H1 (cell line): Measurements from ENCODE around the gene KCNK2. TPM values are rescaled to one million over a fixed set of nuclear protein-coding genes. Genes with fewer than 3 reads are reported as not detected.

Experiments
- CHD7 ChIP-seq: fragments of 300-600 bp; sonication (generic); IDR thresholded peaks from 2 replicates; pipeline ENCODE4 v1.7.1; 2012; ENCODE audit warnings: low read length, moderate library complexity, mild to moderate bottlenecking, inconsistent platforms; ENCODE audit not compliant: insufficient replicate concordance
- EP300 ChIP-seq, 2 experiments: IDR thresholded peaks; 1 replicate in 1 of 2; 2 replicates in 1 of 2; pipeline ENCODE4 v1.6.1; 2011 to 2012; ENCODE audit warnings: low read depth in 2 of 2, low read length in 2 of 2, mild to moderate bottlenecking in 2 of 2, borderline replicate concordance in 1 of 2, inconsistent platforms in 1 of 2, moderate library complexity in 1 of 2
- MAFK ChIP-seq: IDR thresholded peaks from 2 replicates; pipeline ENCODE4 v1.6.1; 2012; ENCODE audit warnings: low read depth, mild to moderate bottlenecking, improper control_type of control experiment, low read length
- POLR2A ChIP-seq, 2 experiments: IDR thresholded peaks; 1 replicate in 1 of 2; 2 replicates in 1 of 2; pipeline ENCODE4 v1.6.1; 2011; ENCODE audit warnings: low read depth in 2 of 2, low read length in 2 of 2, mild to moderate bottlenecking in 2 of 2; ENCODE audit errors: control extremely low read depth in 1 of 2
- SAP30 ChIP-seq: fragments of 300-600 bp; sonication (generic); IDR thresholded peaks from 2 replicates; pipeline ENCODE4 v1.7.1; 2012; ENCODE audit warnings: low read length, moderate library complexity, mild to moderate bottlenecking, inconsistent platforms; ENCODE audit not compliant: insufficient read depth, insufficient replicate concordance
- SIX5 ChIP-seq: IDR thresholded peaks from 2 replicates; pipeline ENCODE4 v1.6.1; 2011; ENCODE audit warnings: mild to moderate bottlenecking, low read depth, low read length
- SP2 ChIP-seq: IDR thresholded peaks from 2 replicates; pipeline ENCODE4 v1.6.1; 2012; ENCODE audit warnings: mild to moderate bottlenecking, low read length, inconsistent platforms
- USF2 ChIP-seq: IDR thresholded peaks from 2 replicates; pipeline ENCODE4 v1.6.1; 2011; ENCODE audit warnings: low read length, improper control_type of control experiment
- polyA plus RNA-seq, 7 experiments: library from polyadenylated mRNA; depleted of rRNA in 3 of 7; stranded (reverse) in 5 of 7; unstranded in 2 of 7; fragments of >200 nt in 5 of 7; fragments of 200-250 nt in 2 of 7; gene quantifications; 1 replicate in 5 of 7; 2 replicates in 1 of 7; 4 replicates in 1 of 7; pipeline versions ENCODE4 v1.2.1 to v1.2.3, GENCODE V29; 2011 to 2013; ENCODE audit warnings: missing spikeins in 2 of 7, mixed read lengths in 2 of 7
- total RNA-seq: library from RNA; stranded (reverse); fragmentation: NEBNext Ultra II Directional; extraction: Animal tissue kit (Norgen Biotek cat#: 25700); gene quantifications from 2 replicates; pipeline ENCODE4 v1.2.1, GENCODE V29; 2021

KCNK2 gene
- total and polyA plus RNA-seq, 2 of the 8 experiments (the other 6 are each of a cell fraction or from before 2014, with no cell fraction given): 0.59 to 1.2 TPM

- no peak for TF ChIP-seq POLR2A (IDR thresholded peaks at IDR 0.05; ENCODE audit: control extremely low read depth in 1 of 2, low read depth in 2 of 2, low read length in 2 of 2)
- no peak for TF ChIP-seq EP300 (IDR thresholded peaks at IDR 0.05; ENCODE audit: borderline replicate concordance in 1 of 2, low read depth in 2 of 2, low read length in 2 of 2)
- TF ChIP-seq CHD7: no peak
- TF ChIP-seq MAFK: no peak
- TF ChIP-seq USF2: no peak
- TF ChIP-seq SIX5: no peak
- no peak for TF ChIP-seq SP2
- no peak for TF ChIP-seq SAP30
Observed at GRCh38 chr1:215250913-215251312, 168.4 kb downstream of the KCNK2 start (continued).
